HG02943 (cell line): ENCODE data around the gene SFTPD.
"Not testable (repeated sequence)": the region's sequence is repeated elsewhere in the genome, so short reads cannot be mapped to it uniquely, and the experiment has no call there.

Experiments
- ATAC-seq: cut with Tn5 transposase; IDR thresholded peaks from one replicate; pipeline ENCODE4 v1.9.1; 2021; ENCODE audit warnings: mild to moderate bottlenecking, low read depth, moderate library complexity; ENCODE audit not compliant: unreplicated experiment

Gene SFTPD

DNA sequence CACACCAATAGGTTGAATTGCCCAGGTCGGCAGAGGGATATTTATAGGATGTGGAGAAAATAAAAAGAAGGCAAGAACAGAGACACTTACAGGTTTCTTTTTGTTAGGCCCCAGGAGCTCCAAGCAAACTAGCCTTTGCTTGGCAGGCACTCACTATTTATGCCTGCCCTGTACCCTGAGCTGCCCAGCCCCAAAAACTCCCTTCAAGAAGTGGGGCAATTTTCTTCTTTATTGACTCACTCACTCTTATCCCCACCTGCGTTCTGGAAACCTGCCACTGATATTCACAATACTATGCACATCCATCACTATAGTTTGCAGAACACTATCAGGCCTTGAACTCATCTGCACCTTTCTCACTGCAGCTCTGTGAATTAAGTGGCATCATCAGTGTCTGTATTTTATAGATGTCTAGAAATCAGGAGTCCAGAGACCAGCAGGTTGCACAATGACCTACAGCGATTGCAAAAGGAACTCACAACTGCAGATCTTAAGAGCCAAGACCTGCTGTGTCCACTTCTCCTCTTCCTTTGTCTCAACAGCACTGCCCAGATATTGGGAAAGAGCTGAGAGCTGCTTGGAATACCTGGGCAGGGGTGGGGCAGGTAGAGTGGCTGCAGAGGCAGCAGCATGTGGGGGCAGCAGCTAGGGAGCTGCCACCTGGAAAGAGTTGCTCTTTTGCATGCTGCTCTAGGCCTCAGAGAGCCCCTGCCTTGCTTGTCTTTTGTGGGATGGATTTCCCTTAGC is at the start of gene SFTPD:
TSS of gene SFTPD (minus strand) at position 130 of the 747 bp plus-strand sequence. CDS start 2,446 bp downstream, outside the sequence.
- no peak for ATAC-seq

GRCh38 chr10:79995979-79996634 is 47.2 kb upstream of the SFTPD start:
- ATAC-seq, result no peak

DNA sequence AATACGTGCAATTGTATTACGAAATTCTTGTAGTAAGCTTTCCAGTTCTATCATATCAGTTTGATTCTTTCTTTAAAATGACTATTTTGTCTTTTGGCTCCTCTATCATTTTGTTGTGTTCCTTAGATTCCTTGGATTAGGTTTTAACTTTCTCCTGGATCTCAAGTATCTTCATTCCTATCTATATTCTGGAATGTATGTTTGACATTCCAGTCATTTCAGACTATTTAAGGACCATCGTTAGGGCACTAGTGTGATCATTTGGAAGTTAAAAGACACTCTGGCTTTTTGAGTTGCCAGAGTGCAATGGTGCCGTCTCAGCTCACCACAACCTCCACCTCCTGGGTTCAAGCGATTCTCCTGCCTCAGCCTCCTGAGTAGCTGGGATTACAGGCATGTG is 45.7 kb upstream of the SFTPD start:
- no peak for ATAC-seq

DNA sequence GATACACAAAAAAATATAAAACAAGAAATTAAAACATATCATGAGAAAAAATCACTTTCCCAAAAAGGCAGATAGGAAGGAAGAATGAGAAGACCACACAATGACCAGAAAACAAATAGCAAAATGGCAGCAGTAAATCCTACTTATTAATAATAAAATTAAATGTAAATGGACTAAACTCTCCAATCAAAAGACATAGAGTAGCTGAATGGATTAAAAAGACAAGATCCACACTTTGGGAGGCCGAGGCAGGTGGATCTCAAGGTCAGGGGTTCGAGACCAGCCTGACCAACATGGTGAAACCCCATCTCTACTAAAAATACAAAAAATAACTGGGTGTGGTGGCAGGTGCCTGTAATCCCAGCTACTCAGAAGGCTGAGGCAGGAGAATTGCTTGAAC is 39.3 kb upstream of the SFTPD start:
- not testable (repeated sequence) for ATAC-seq

DNA sequence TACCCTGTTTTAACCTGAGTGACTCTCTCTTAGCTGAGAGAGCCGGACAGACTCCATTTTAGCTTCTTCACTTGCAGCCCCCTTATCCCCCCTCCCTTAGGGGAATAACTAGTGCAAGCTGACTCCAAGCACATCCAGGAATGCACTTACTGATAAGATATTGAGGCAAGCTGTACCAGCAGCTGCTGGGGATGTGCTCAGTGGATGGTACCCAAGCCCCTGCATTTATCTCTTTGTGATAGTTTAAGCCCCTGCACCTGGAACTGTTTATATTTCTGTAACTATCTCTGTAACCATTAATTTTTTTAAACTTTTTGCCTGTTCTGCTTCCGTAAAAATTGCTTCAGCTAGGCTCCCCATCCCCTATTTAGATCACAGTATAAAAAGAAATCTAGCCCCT is 37.8 kb upstream of the SFTPD start:
- ATAC-seq, result not testable (repeated sequence)

GRCh38 chr10:79985481-79986072 is 36.7 kb upstream of the SFTPD start:
- no peak for ATAC-seq

- no peak for ATAC-seq
These were observed 35.9 kb upstream of the SFTPD start for GRCh38 chr10:79984851-79985250.

DNA sequence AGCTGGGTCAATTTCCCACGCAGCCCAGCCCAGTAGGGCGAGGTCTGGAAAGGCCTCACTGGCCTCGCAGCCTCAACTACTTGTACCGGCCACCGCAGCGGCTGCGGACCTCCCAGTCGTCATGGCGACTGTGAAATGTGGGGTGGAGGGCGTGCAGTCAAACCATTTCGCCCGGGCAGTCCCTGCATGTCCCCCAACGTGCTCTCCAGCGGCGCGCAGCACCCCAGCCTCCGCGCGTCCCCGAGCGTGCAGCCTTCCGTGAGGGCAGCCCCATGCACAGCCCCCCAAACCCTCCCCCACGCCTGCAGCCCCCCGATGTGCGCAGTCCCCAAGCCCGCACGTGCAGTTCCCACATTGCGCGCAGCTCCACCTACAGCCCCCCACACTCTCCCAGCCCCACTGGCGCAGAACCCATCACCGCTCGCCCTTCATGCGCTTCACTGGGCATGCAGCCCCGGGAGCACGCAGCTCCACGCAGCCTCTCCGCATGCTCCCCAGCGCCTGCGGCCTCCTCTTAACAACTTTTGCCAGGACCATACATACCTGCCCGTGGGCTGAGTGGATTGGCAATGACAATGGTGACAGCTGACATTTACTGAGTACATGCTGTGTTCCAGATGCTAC is 34.5 kb upstream of the SFTPD start:
- ATAC-seq, result no peak

GRCh38 chr10:79982861-79983260 is 34.0 kb upstream of the SFTPD start:
- no peak for ATAC-seq

- ATAC-seq, result no peak
These were observed 33.5 kb upstream of the SFTPD start for GRCh38 chr10:79982362-79982800.

DNA sequence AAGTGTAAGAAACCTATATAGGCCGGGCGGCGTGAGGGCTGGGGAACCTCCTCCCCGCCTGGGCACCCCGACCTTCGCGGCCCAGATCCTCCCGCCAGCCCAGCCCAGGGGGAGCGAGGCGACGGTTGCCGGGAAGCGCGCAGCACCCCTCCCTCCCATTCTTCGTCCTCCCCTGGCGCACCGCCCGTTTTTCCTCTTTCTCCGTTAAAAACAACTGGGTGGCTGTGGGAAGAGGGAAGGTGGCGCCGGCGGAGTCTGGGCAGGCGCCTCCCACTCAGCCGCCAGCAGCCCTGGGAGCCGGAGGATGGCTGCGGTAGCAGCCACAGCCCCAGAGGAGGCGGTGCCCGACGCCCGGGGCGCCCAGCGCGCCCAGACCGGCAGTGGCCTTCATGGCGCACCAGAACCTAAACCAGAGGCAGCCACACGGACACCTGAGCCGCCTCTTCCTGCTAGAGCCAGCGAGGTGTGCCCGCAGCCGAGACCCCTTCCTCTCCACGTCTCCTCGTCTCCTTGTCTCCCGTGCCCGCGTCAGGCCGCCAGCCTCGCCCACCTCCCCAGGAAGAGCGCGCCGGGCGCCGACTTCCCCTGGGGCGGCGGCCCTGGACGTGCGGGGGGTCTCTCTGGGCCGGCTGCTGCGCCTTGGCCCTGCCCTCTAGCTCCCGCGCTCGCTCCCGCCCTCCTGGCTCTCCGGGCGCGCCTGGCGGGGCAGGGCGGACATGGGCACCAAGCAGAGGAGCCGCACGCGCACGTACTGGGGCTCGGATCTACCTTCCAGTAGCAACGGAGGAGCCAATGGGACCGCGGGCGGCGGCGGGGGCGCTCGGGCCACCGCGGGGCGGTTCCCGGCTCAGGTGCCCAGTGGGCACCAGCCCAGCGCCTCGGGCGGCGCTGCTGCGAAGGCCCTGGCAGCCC is 32.8 kb upstream of the SFTPD start:
- no peak for ATAC-seq

- no peak for ATAC-seq
These were observed 31.8 kb upstream of the SFTPD start for GRCh38 chr10:79980711-79981110.

GRCh38 chr10:79979976-79980687 is 31.2 kb upstream of the SFTPD start:
- ATAC-seq, result no peak

GRCh38 chr10:79979310-79979975 is 30.5 kb upstream of the SFTPD start:
- ATAC-seq, result no peak

GRCh38 chr10:79976999-79977398 is 28.1 kb upstream of the SFTPD start:
- no peak for ATAC-seq

GRCh38 chr10:79970062-79970461 is 21.2 kb upstream of the SFTPD start:
- no peak for ATAC-seq

GRCh38 chr10:79947787-79948424 is 999 bp downstream of the SFTPD start:
- ATAC-seq, result no peak

DNA sequence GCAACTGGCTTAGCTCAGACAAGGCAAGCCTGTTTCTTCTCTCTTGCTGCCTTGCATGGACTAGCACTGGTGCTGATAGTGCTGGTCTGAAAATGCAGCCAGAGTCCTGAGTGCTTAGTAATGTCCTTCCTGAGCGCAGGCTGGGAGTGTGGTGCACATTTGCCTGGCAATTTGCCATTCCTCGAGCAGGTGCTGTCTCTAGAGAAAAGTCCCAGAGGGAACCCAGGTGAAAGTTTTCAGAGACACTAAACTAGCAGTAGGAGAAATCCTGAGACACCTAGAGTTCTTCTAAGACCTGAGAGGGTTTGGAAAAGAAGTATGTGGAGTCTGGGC is 1.9 kb downstream of the SFTPD start:
- ATAC-seq, result no peak
